Adrenal gland (tissue), 12 donors: ENCODE data around the gene LOXL1. TPM values are rescaled to one million over a fixed set of nuclear protein-coding genes. Genes with fewer than 3 reads are reported as not detected.
A peak's percentile ranks its signal among the peaks of the same experiment; 100 is the strongest.

ENCODE experiments used
- DNase-seq, 7 donors: peaks; one replicate each; pipeline ENCODE4 v3.0.0-alpha.2; 2019 to 2020
- H3K27ac ChIP-seq, 5 donors: fragments of 200-600 bp; sonication (generic) in 4 of 5; 1 replicate in 3 of 5; 2 replicates in 2 of 5; pipeline versions ENCODE4 v1.5.1 to v1.8.0; 2016 to 2020; ENCODE audit warnings: mild to moderate bottlenecking in 1 of 5
- H3K27me3 ChIP-seq: fragments of 200-600 bp; 2 replicates; pipeline ENCODE4 v1.8.0; 2021
- H3K36me3 ChIP-seq, 2 donors: fragments of 200-600 bp; replicated peaks in 1 of 2; 1 replicate in 1 of 2; 2 replicates in 1 of 2; pipeline versions ENCODE4 v1.5.1 to v1.8.0; 2018 to 2022
- H3K4me1 ChIP-seq, 2 donors: fragments of 200-600 bp; replicated peaks in 1 of 2; 1 replicate in 1 of 2; 2 replicates in 1 of 2; pipeline versions ENCODE4 v1.5.1 to v1.8.0; 2018 to 2021
- H3K4me3 ChIP-seq, 4 donors: fragments of 200-600 bp; sonication (generic) in 3 of 4; one replicate each; pipeline ENCODE4 v1.5.1; 2016 to 2018
- H3K9me3 ChIP-seq, 3 donors: fragments of 200-600 bp; sonication (generic) in 1 of 3; replicated peaks in 1 of 3; 1 replicate in 2 of 3; 2 replicates in 1 of 3; pipeline versions ENCODE4 v1.5.1 to v1.8.0; 2016 to 2021
- POLR2A ChIP-seq, 2 donors: fragments of 450-650 bp; IDR thresholded peaks; one replicate each; pipeline ENCODE4 v1.6.1; 2017; ENCODE audit warnings: antibody characterized with exemption in 2 of 2, mild to moderate bottlenecking in 2 of 2, moderate library complexity in 1 of 2
- WGBS, 4 donors: extraction: QIAGEN DNeasy Blood & Tissue Kit in 2 of 4; methylation state at CpG; one replicate each; pipeline versions ENCODE4 v1.1.5 to v1.1.7; 2013 to 2017; 5-methylcytosine and 5-hydroxymethylcytosine counted together
- intact Hi-C, 2 donors: fragments of 100-400 bp; cut with DNase I; formaldehyde crosslinking; loops; one replicate each; pipeline versions ENCODE4 v1.14.1 to v1.15.0; 2022 to 2023
- polyA plus RNA-seq, 3 donors: library from polyadenylated mRNA; stranded (reverse); fragments of 200-250 nt in 2 of 3; fragments of 350-450 nt in 1 of 3; fragmentation: Illumina TruSeq in 1 of 3; extraction: RNeasy Lipid Tissue Mini Kit (QIAGEN cat#74804) in 1 of 3; gene quantifications; one replicate each; pipeline ENCODE4 v1.2.3, GENCODE V29; 2013 to 2014
- total RNA-seq, 9 donors: library from RNA; depleted of rRNA in 4 of 9; stranded (reverse); fragments of >200 nt in 4 of 9; fragments of 120-200 nt in 1 of 9; fragmentation: NEBNext Ultra II Directional in 1 of 9; extraction: Animal tissue kit (Norgen Biotek cat#: 25700) in 1 of 9; gene quantifications; one replicate each; pipeline versions ENCODE4 v1.1.0 to v1.2.4, GENCODE V29; 2013 to 2023
- TF ChIP-seq, protein P1 (sequence below), 6 experiments: fragments of 450-650 bp in 4 of 6; fragments of 200-600 bp in 2 of 6; sonication (generic) in 1 of 6; IDR thresholded peaks; 1 replicate in 5 of 6; 2 replicates in 1 of 6; pipeline versions ENCODE4 v1.5.1 to v1.8.0; 2016 to 2021; ENCODE audit warnings: antibody characterized with exemption in 6 of 6, mild to moderate bottlenecking in 2 of 6, moderate library complexity in 1 of 6
- donor health status: healthy with polysubstance abuse.
- donor health status: Bipolar disorder and iron deficiency.
- donor health status: DM: yes; HTN: yes; CAD: no.
- donor health status: DM: no; HTN: no; CAD: no.
- donor health status: DM: no; HTN: no; CAD: no.
- donor health status: DM: yes; HTN: yes; CAD: no.

Gene LOXL1
- total and polyA plus RNA-seq, 12 donors = 5.3 to 58.0 (median 10.9) TPM

DNA sequence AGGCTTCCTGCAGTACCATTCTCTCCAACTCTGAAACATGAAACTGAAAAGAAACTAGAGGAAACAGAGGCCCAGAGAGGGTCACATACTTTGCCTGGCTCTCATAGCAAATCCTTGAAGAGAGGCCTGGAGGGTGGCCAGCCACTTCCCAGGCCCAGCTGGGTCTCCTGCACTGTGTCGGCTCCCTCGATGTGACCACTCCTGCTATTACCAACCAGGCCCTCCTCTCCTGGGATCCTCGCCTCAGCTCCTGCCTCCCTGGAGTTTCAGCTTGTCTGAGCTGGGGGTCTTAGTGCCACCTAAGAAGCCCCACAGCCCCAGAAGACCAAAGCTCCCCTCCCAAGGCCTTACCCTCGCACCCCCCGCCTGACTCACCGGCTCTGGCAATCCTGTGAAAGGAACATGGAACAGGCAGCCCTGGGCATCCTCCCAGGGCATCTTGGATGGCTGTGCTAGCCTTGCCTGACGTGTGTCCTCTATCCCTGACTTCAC lies 4.6 kb downstream of the LOXL1 start:
- no peaks in the 10 kb centered on the region for H3K36me3 ChIP-seq
- peaks cover 5% of the 10 kb centered on the region for H3K27me3 ChIP-seq
- peaks cover 6 to 19% of the 10 kb centered on the region in 2 donors for H3K4me1 ChIP-seq
- intact Hi-C loops = no loop called here
- H3K27ac ChIP-seq = peak overlapping the region in 1 of 5 donors; percentile 66
- no peak overlapping the region for H3K4me3 ChIP-seq
- WGBS, 4 donors = 60 to 83% (median 64%) methylated on average over 4 to 7 of the region's 7 CpGs
- TF ChIP-seq POLR2A (IDR thresholded peaks at IDR 0.05) = no peak
- TF ChIP-seq, protein P1, sequence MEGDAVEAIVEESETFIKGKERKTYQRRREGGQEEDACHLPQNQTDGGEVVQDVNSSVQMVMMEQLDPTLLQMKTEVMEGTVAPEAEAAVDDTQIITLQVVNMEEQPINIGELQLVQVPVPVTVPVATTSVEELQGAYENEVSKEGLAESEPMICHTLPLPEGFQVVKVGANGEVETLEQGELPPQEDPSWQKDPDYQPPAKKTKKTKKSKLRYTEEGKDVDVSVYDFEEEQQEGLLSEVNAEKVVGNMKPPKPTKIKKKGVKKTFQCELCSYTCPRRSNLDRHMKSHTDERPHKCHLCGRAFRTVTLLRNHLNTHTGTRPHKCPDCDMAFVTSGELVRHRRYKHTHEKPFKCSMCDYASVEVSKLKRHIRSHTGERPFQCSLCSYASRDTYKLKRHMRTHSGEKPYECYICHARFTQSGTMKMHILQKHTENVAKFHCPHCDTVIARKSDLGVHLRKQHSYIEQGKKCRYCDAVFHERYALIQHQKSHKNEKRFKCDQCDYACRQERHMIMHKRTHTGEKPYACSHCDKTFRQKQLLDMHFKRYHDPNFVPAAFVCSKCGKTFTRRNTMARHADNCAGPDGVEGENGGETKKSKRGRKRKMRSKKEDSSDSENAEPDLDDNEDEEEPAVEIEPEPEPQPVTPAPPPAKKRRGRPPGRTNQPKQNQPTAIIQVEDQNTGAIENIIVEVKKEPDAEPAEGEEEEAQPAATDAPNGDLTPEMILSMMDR (IDR thresholded peaks at IDR 0.05) = no peak
- peak in 3 of 7 donors; percentile 44 to 90 (median 56) for DNase-seq
- no peaks in the 10 kb centered on the region for H3K9me3 ChIP-seq

DNA sequence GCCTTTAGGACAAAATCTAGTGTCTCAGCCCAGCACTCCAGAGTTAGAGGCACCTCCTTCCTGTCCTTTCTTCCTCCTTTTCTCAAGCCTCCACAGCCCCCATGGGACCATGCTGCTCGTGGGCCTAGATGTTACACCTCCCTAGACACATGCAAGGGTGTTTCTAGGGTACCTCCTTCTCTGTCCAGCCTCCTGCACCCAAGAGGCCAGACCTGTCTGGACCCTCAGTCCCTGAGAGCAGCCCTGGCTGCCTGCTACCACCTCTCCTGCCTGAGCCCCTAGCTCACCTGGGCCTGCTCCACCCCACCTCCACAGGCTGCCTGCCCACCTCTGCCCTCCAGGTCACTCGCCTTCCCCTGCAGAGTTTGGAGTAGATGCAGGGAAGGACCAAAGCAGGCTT lies 5.2 kb downstream of the LOXL1 start:
- 60 to 71% (median 67%) methylated on average over 2 of the region's 2 CpGs for whole genome bisulfite sequencing, 4 donors

DNA sequence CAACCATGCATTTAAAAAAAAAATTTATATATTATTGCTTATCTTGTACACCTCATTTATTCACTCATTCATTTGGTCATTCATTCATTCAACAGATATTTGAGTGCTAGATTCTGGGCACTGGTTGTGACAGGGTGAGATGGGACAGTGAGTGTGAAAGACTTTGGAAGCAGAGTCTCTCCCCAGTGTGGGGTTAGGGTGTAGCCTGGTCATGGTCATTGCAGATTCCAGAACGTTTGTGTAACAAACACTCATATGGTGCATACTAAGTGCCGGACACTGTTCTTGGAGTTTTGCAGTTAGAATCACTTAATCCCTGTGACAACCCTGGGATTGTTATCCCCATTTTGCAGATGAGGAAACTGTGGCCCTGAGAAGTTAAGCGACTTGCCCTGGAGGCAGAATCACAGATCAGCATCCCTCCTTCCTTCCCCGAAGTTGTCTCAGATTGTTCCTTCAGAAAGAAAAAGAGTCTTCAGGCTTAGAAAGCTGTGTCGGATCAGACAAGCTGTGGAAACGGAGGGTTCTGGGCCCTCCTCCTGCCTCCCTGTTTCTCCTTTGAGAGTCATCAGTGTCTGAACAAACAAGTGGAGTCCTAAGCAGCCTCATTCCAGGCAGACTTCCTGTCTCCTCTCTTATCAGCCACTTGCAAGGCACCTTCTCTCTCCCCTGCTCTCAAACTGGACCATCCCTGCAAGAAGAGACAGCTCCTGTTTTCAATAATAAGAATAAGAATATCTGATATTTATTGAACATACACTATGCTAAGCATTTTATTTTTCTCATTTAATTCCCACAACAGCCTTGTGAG lies 6.3 kb downstream of the LOXL1 start:
- H3K36me3 ChIP-seq = no peaks in the 10 kb centered on the region
- DNase-seq = no peak
- WGBS, 4 donors = 59 to 70% (median 63%) methylated on average over 6 of the region's 6 CpGs
- H3K27ac ChIP-seq = no peak overlapping the region
- TF ChIP-seq POLR2A (IDR thresholded peaks at IDR 0.05) = no peak
- TF ChIP-seq, protein P1 (IDR thresholded peaks at IDR 0.05) = no peak
- H3K9me3 ChIP-seq = no peaks in the 10 kb centered on the region
- peaks cover 5% of the 10 kb centered on the region for H3K27me3 ChIP-seq
- peaks cover 0 to 18% of the 10 kb centered on the region in 2 donors for H3K4me1 ChIP-seq
- intact Hi-C loops = no loop called here
- no peak overlapping the region for H3K4me3 ChIP-seq

More for the DNA sequence above, 5.2 kb downstream of the LOXL1 start:
- H3K36me3 ChIP-seq = no peaks in the 10 kb centered on the region
- TF ChIP-seq POLR2A (IDR thresholded peaks at IDR 0.05) = no peak
- TF ChIP-seq, protein P1 (IDR thresholded peaks at IDR 0.05) = no peak
- no peak overlapping the region for H3K4me3 ChIP-seq
- H3K27me3 ChIP-seq = peaks cover 5% of the 10 kb centered on the region
- intact Hi-C loops = no loop called here
- H3K27ac ChIP-seq = no peak overlapping the region
- no peaks in the 10 kb centered on the region for H3K9me3 ChIP-seq
- peaks cover 6 to 19% of the 10 kb centered on the region in 2 donors for H3K4me1 ChIP-seq
- no peak for DNase-seq

DNA sequence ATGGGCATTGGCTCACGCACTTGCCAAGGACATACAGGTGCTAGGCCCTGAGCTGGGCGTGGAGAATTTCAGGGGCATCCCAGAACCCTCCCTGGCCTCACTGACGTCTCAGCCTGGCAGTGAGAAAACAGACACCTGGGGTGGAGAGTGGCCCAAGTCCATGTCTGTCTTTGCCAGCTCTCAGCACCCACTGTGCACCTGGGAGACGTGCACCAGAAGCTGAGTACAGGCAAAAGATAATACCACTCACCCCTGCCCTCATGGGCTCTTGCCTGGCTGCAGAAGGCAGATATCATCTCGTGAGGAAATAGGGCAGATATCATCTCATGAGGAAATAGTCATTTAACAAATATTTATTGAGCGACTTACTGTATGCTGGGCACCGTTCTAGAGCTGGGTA lies 8.0 kb downstream of the LOXL1 start:
- Histone ChIP-seq H3K36me3 (no peaks in the 10 kb centered on the region), H3K27ac (no peak overlapping the region), H3K4me1 (peaks cover 0 to 10% of the 10 kb centered on the region in 2 donors), H3K4me3 (no peak overlapping the region), H3K9me3 (no peaks in the 10 kb centered on the region), H3K27me3 (peaks cover 4% of the 10 kb centered on the region)
- TF ChIP-seq, protein P1 (IDR thresholded peaks at IDR 0.05) = no peak
- TF ChIP-seq POLR2A (IDR thresholded peaks at IDR 0.05) = no peak
- intact Hi-C loops = no loop called here
- WGBS, 4 donors = 78 to 84% (median 81%) methylated on average over 6 to 7 of the region's 7 CpGs
- no peak for DNase-seq
